GM21360 (cell line): ENCODE results near the gene B3GALNT1.
A peak's percentile ranks its signal among the peaks of the same experiment; 100 is the strongest.

Source experiments
- ATAC-seq: cut with Tn5 transposase; IDR thresholded peaks from one replicate; pipeline ENCODE4 v1.9.1; 2021; ENCODE audit warnings: mild to moderate bottlenecking, moderate library complexity; ENCODE audit not compliant: unreplicated experiment

Gene B3GALNT1, protein sequence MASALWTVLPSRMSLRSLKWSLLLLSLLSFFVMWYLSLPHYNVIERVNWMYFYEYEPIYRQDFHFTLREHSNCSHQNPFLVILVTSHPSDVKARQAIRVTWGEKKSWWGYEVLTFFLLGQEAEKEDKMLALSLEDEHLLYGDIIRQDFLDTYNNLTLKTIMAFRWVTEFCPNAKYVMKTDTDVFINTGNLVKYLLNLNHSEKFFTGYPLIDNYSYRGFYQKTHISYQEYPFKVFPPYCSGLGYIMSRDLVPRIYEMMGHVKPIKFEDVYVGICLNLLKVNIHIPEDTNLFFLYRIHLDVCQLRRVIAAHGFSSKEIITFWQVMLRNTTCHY

DNA sequence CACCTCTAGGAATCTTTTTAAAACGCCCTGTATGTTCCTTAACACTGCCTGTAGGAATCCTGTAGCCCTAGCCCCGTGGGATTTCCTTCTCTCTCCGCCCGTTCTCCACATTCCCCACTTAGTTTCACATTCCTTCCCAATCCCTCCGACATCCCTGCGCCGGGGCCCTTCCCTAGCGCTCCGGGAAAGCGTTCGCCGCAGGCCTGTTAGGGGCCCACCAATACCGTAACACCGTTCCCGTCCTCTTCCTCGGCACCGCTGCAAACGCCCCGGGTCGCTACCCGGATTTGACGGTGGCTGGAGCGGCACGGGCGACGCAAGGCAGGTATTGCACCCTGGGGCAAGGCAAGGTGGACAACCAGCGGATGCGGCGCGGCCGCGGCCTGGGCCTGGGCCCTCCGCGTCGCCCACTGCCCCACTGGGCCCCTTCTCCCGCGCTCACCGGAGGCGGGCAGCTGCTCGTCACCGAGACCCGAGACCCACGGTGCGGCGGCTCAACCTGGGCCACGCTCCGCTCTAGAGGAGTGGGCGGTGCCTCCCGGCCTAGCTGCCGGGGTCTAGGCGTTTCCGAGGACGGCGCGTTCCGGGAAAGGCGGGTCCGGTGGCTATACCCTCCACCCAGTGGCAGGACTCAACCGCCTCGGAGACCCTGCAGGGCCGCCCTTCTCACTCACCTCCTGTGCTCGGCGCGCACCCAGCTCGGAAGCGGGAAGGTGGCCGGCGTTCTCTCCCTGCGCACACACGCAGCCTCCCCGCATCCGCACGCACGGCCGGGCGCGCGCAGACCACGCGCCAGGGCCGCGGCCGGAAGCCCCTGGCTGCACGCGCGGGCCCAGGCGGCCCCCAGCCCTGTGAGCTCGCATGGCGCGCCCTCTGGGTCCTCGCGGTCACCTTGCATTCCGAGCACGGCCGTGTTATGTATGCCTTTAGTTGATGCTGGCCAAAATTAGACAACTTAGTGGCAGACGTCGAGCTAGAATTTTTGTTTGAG, at the start of gene B3GALNT1:
Gene B3GALNT1 (minus strand): TSS at position 789 of the 991 bp plus-strand sequence. CDS start 18,595 bp downstream, outside the sequence.
- peak; percentile 72 for ATAC-seq

DNA sequence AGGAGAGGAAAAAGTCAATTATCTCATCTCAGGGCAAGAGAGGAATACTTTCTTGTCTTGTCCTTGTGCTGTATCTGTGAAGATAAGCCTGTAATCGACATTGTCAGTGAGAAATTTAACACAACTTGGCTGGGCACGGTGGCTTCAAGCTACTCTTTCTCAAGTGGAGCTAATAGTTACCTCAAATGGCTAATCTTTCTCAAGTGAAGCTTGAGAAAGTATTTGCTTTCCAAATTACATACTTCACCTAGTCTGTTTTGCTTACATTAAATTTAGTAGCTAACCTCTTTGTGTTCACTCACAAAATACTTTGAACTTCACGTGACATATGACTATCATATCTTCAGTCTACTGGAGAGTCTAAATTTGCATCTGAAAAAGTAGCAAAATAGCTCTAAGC, 48.3 kb upstream of the B3GALNT1 start:
- no peak for ATAC-seq

DNA sequence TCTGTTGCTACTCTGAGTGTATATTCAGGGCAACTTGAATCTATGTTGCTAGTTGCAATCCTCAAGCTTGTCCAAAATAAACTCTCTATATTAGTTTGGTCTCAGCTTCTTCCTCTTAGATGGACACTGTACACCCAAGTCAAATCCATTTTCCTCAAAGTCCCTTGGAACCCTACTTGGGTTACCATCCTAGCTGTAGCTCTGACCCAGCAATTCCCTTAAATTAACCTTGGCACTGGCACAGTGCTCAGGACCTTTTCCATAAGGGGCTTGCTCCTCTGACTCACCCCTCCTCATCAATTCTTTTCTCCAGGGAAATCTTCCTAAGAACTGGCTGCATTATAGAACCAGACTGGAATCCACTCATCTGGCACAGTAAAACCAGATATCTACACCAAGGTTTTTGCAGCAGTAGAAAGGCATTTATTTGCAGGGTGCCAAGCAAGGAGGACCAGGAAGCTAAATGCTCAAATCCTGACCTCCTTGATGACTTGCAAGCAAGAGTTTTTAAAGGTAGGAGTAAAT, 44.9 kb upstream of the B3GALNT1 start:
- no peak for ATAC-seq

DNA sequence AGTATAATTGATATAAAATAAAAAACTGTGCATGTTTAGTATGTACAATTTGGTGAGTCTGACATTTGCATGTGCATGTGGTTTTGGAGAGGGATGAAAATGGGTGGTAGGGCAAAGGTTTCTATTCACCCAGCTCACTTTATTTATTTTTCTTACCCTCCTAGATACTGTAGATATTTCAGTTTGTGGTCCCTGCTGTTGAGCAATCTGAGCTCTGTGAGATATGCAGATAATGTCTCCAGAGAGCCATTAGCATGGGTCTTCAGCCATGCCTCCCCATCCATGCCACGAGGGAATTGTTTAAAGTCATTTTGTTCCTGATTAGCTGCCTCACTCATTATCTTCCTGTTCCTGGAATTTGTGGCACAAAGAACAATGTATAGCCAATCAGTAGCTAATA, 44.4 kb upstream of the B3GALNT1 start:
- no peak for ATAC-seq

DNA sequence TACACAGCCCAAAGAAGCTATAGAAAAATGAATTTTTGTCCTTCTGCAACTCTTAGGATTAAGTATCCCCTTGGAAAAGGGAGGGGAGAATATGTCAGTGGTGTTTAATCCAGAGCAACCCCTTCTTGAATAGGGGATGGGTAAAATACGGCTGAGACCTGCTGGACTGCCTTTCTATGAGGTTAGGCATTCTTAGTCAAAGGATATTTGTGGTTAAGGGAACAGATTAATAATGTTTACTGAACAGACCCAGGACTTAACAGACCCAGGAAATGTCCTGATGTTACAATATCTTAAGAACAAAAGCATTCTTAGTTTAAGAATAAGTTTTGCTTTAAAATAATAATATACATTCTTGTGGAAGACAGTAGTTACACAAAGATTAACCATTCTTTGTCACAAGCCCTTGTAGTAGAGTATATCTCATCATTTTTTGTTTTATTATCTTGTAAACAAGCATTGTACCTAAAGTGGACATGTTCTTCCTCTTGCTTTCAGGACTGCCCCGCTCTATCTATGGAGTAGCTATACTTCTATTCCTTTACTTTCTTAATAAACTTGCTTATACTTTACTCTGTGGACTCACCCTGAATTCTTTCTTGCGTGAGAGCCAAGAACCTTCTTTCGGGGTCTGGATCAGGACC, 43.8 kb upstream of the B3GALNT1 start:
- ATAC-seq, result no peak

DNA sequence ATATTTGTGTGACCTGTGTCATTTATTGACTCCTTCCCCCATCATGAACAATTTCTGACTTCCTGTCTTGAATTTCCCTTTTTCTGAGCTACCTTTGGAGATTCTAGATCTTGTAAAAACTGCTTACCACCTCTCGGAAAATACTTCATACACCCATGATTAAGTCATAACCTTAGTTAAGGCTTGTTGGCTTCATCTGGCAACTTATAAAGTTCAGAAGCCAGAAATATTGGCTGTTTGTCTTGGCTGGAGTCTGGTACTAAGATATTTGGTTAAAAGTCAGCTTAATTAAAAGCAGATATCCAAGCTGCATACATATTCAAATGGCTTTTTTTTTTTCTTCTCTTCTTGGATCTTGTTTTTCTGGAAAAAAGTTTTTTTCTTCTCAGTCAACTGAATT, 37.3 kb upstream of the B3GALNT1 start:
- ATAC-seq, result no peak

DNA sequence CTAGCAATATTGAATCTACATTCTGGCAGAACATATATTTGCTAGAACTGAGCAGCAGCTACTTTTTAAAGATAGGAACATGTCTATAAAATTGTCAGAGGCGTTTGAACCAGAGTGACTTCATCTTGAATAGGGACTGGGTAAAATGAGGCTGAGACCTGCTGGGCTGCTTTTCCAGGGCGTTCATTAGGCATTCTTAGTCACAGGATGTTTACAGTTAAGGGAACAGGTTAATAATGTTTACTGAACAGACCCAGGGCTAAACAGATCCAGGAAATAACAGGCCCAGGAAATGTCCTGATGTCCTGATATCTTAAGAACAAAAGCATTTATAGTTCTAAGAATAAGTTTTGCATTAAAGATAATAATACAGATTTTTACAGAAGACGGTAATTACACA, 34.5 kb upstream of the B3GALNT1 start:
- no peak for ATAC-seq

DNA sequence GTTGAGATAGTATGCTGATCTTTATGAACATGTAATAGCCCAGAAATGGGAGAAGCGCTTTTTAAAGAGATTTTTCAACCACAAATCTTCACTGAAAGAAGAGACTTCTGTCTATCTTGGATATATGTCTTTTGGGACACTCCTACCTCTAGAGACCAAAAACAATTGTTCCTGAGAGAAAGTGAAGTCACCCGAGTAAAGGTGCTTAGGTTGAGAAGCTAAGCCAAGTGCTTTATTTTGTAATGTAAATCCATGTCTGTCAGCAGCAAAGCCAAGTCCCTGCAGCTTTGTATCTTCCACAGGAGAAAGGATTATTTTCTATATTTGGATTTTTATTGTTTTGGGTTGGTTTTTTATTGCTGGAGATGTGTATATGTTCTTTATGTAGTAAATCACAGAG, 32.1 kb upstream of the B3GALNT1 start:
- ATAC-seq, result no peak

DNA sequence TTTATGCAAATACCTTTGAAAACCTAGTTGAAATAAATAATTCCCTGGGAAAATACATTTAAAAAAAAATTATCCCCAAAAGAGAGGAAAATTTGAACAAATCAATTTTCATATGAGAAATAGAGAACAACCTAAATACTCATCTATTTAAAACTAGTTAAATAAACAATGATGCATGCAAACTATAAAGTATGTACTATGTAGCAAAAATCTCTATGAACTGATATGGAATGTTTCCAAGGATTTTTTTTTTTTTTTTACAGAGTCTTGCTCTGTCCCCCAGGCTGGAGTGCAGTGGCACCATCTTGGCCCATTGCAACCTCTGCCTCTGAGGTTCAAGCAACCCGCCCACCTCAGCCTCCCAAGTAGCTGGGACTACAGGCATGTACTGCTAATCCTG, 27.2 kb upstream of the B3GALNT1 start:
- ATAC-seq, result no peak

DNA sequence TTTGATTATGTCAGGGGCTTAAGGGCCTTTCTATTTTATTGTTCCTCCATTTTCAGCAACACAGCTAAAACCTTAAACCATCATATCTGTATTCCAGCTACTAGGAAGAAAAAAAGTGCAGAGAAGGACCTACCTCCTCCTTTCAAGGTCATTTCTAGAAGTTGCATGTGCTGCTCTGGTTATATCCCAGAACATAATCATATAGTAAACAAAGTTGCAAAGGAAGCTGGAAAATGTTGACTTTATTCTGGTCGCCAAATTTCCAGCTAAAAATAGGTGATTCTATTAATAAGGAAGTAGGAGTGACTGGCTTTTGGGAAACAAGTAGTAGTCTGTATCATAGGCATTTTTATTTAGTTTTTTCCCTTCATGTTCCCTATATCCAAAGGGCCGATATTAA, 21.3 kb upstream of the B3GALNT1 start:
- ATAC-seq, result no peak

DNA sequence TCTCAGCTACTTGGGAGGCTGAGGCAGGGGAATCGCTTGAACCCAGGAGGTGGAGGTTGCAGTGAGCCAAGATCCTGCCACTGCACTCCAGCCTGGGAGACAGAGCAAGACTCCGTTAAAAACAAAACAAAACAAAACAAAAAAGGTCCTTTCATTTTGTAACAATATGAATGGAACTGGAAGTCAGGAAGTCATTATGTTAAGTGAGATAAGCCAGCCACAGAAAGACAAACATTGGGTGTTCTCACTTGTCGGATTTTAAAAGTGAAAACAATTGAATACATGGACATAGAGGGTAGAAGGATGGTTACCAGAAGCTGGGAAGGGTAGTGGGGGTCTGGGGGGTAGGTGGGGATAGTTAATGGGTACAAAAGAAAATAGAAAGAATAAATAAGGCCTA, 12.5 kb upstream of the B3GALNT1 start:
- no peak for ATAC-seq

DNA sequence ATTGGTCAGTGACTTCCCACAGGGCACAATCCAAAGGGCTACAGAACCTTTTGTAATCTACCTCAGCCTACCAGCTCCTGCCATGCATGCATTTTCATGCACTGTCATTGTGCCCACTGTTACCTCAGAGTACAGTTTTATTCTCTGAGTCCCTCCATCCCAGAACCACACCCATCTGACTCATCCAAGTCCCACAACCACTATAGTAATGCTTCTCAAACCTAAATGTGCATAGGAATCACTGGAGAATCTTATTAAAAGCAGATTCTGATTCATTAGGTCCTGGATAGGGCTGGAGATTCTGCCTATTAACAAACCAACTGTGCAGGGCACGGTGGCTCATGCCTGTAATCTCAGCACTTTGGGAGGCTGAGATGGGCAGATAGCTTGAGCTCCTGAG, 3.7 kb upstream of the B3GALNT1 start:
- no peak for ATAC-seq

DNA sequence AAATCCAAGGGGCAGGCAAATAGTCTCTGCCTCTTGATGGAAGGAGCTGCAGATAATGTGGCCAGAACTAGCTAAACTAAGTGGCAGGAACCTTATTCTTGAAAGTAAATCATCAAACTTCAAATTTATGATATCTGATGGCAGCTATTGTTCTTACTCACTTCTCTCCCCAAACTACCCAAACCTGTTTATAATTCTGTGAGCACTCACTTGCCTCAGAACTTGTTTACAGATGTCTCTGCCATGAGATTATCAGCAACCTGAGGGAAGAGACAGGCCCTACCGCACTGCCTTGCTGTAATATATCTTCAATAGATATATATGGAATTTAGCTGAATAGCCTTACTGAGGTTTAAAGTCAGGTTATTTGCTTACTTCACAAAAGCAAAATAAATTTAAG, 2.2 kb upstream of the B3GALNT1 start:
- ATAC-seq, result no peak

DNA sequence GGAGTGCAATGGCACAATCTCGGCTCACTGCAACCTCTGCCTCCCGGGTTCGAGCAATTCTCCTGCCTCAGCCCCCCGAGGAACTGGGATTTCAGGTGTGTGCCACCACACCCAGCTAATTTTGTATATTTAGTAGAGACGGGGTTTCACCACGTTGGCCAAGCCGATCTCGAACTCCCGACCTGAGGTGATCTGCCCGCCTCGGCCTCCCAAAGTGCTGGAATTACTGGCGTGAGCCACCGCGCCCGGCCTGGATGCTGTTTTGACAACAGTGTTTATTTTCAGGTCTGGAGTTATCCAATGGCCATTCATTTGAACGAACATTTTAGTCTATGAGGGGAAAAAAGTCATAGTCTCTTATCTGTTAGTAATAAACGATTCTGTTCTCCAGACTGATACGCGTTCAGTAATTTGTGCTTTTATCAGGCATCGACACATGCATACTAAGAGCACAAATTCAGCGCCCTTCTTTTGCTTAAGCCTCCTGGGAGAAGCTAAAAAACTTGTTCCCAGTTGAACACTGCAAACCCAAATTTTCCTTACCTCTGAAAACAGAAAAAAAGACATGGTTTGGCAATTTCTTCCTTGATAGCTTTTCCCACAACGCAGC, 1.3 kb downstream of the B3GALNT1 start:
- no peak for ATAC-seq

DNA sequence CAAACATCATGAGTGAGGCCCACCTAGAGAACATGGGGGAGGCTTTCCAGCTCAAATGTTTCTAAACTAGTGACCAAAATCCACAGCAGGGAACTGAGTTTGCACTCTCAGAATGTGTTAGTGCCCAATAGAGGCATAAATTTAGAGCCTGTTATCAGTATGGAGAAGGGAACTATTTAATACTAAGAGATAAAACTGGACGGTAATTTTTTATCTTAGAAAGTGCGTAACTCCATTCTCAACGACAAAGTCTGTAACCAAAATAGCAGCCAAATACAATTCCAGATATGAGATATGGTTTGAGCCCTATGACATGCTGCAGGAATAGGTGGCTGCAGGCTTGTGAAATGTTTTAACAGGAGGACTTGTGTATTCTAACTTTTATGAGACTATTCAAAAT, 3.5 kb downstream of the B3GALNT1 start:
- no peak for ATAC-seq

DNA sequence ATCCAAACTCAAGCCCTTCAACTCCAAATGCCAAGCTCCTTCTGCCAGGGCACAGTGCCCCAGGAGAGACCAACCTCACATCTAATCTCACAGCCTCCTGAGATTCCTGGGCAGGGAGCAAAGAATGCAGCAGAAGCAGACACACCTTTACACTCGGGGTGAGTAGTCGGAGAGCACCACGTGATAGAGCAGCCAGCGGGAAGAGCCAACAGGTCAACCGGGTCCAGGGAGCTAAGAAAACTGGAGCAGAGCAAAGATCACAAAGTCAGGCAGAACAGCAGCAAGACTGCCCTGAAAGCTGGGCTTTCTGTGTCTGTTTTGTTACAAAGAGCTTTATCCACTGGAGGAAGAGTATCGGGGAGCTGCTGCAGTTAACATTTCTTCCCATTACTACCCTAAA, 4.2 kb downstream of the B3GALNT1 start:
- no peak for ATAC-seq

DNA sequence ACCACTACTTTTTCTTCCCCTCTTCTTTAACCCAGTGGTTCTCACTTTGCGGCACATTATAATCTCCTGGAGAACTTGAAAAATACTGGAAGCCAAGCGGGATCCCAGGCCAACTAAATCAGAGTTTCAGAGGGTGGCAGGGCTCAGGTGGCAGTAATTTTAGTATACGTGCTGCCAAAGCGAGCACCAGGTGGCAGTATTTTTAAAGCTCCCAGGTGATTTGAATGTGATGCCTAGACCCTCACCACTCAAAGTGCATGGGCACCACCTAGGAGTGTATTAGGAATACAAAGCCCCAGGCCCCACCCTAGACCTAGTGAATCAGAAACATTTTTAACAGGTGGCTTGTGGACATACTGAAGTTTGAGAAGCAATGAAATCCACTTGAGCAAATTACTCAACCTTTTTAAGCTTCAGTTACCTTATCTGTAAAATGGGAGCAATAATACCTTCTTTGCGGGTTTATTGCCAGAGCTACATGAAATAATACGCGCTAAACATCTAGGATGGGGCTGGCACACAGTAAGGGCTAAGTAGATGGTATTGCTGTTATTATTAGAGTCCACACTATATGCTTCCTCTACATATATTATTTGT, 8.3 kb downstream of the B3GALNT1 start:
- ATAC-seq, result no peak

DNA sequence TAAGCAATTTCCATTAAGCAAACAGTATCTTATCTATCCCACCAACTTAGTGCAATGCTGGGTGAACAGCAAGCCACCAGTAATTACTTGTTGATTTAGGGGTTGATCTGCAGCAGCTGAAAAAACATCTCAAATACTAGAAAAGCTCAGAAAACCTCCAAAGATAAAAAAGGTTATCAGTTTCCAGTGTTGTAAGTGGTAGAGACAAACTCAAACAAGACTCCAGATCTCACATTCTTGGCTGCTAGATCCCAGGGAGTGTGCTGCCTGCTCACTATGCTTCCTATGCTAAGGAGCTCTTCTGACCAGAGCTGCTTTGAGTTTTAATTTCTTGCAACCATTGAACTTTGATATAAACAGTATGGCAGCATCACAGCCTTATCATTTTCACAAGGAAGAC, 11.3 kb downstream of the B3GALNT1 start:
- ATAC-seq, result no peak

DNA sequence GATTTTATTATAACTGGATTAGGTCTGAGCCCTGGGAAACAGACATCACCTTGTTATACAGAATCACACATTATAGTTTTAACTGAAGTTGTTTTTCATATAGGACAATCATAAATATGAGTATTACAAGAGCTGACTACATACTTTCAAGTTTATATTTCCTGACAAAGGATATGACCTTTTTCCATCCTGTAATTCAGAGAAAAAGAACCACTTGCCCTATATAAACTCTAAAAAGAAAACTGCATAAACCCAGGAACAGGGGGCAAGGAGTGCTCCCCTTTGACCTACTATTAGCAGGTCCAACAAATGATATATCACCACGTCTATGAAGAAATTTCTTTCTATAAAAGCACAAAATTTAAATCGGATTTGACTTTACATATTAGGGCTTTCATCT, 20.9 kb downstream of the B3GALNT1 start:
- ATAC-seq, result no peak

DNA sequence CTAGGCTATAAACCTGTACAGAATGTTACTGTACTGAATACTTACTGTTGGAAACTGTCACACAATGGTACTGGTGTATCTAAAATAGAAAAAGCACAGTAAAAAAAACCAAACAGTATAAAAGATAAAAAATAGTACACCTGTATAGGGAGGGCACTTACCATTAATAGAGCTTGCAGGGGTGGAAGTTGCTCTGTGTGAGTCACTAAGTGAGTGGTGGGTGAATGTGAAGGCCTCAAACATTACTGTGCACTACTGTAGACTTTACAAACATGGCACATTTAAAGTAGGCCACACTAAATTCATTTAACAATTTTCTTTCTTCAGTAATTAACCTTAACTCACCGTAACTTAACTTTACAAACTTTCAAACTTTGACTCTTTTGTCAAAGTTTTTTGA, 22.0 kb downstream of the B3GALNT1 start:
- no peak for ATAC-seq
